ENCODE data around the gene ARF5. TPM values are rescaled to one million over a fixed set of nuclear protein-coding genes. Genes with fewer than 3 reads are reported as not detected.

The ARF5 gene
- polyA plus RNA-seq, 1 donor (not counting 4 experiments of a cell fraction or from before 2014, with no cell fraction given) = 274 TPM

GRCh38 chr7:127556404-127556803, 31.8 kb upstream of the ARF5 start:
- Histone ChIP-seq H3K9ac (ENCODE audit: control insufficient read depth, extremely low read depth, insufficient read depth, low read length) (no peak overlapping the region), H3K27ac (ENCODE audit: control insufficient read depth, insufficient read depth, low read length) (no peak overlapping the region), H3K4me3 (ENCODE audit: control insufficient read depth in 2 of 3, extremely low read depth in 1 of 3, insufficient read depth in 2 of 3, low read depth in 1 of 3, low read length in 3 of 3) (no peak overlapping the region), H3K4me2 (ENCODE audit: control insufficient read depth, extremely low read depth, insufficient read depth, low read depth, low read length) (no peak overlapping the region), H3K36me3 (ENCODE audit: control insufficient read depth in 2 of 2, extremely low read depth in 1 of 2, insufficient read depth in 2 of 2, low read length in 2 of 2) (no peaks in the 10 kb centered on the region), H3K4me1 (ENCODE audit: control insufficient read depth, extremely low read depth, insufficient read depth, low read length) (no peaks in the 10 kb centered on the region), H3K27me3 (ENCODE audit: control insufficient read depth, extremely low read depth, insufficient read depth, low read length) (no peaks in the 10 kb centered on the region), H2AFZ (ENCODE audit: control insufficient read depth, low read length) (no peak overlapping the region), H4K20me1 (ENCODE audit: control insufficient read depth, extremely low read depth, insufficient read depth, low read length) (no peaks in the 10 kb centered on the region), H3K9me1 (ENCODE audit: control insufficient read depth, extremely low read depth, insufficient read depth, low read length) (no peaks in the 10 kb centered on the region), H3K79me2 (ENCODE audit: control insufficient read depth, insufficient read depth, low read length) (no peaks in the 10 kb centered on the region), H3K9me3 (ENCODE audit: control insufficient read depth, low read depth, low read length) (no peaks in the 10 kb centered on the region)
- DNase-seq (ENCODE audit: low read depth, low spot score) (no peak), FAIRE-seq (no peak)
- TF ChIP-seq CTCF (optimal IDR thresholded peaks at IDR 0.05 in 1 of 3, IDR thresholded peaks at IDR 0.05 in 1 of 3, conservative IDR thresholded peaks at IDR 0.05 in 1 of 3; ENCODE audit: extremely low read depth in 1 of 3, insufficient read depth in 2 of 3, low read length in 3 of 3) (no peak), EZH2 (IDR thresholded peaks at IDR 0.05; ENCODE audit: low read length) (no peak)
- dilution Hi-C loops (cut with MboI; ENCODE audit: extremely low pct_ligation_motif_present, low sequenced_read_pairs) = no loop called here

- no peak overlapping the region for H3K4me2 ChIP-seq (ENCODE audit: control insufficient read depth, extremely low read depth, insufficient read depth, low read depth, low read length)
- no peaks in the 10 kb centered on the region for H3K36me3 ChIP-seq (ENCODE audit: control insufficient read depth in 2 of 2, extremely low read depth in 1 of 2, insufficient read depth in 2 of 2, low read length in 2 of 2)
- no peak overlapping the region for H3K4me3 ChIP-seq (ENCODE audit: control insufficient read depth in 2 of 3, extremely low read depth in 1 of 3, insufficient read depth in 2 of 3, low read depth in 1 of 3, low read length in 3 of 3)
- no peaks in the 10 kb centered on the region for H3K9me1 ChIP-seq (ENCODE audit: control insufficient read depth, extremely low read depth, insufficient read depth, low read length)
- DNase-seq (ENCODE audit: low read depth, low spot score) (no peak), FAIRE-seq (no peak)
- no peaks in the 10 kb centered on the region for H3K4me1 ChIP-seq (ENCODE audit: control insufficient read depth, extremely low read depth, insufficient read depth, low read length)
- H4K20me1 ChIP-seq (ENCODE audit: control insufficient read depth, extremely low read depth, insufficient read depth, low read length) = no peaks in the 10 kb centered on the region
- no peak overlapping the region for H3K9ac ChIP-seq (ENCODE audit: control insufficient read depth, extremely low read depth, insufficient read depth, low read length)
- no peaks in the 10 kb centered on the region for H3K79me2 ChIP-seq (ENCODE audit: control insufficient read depth, insufficient read depth, low read length)
- no peaks in the 10 kb centered on the region for H3K9me3 ChIP-seq (ENCODE audit: control insufficient read depth, low read depth, low read length)
- TF ChIP-seq EZH2 (IDR thresholded peaks at IDR 0.05; ENCODE audit: low read length) = no peak
- TF ChIP-seq CTCF (optimal IDR thresholded peaks at IDR 0.05 in 1 of 3, IDR thresholded peaks at IDR 0.05 in 1 of 3, conservative IDR thresholded peaks at IDR 0.05 in 1 of 3; ENCODE audit: extremely low read depth in 1 of 3, insufficient read depth in 2 of 3, low read length in 3 of 3) = no peak
- no peak overlapping the region for H2AFZ ChIP-seq (ENCODE audit: control insufficient read depth, low read length)
- no peak overlapping the region for H3K27ac ChIP-seq (ENCODE audit: control insufficient read depth, insufficient read depth, low read length)
- dilution Hi-C loops (cut with MboI; ENCODE audit: extremely low pct_ligation_motif_present, low sequenced_read_pairs) = no loop called here
- no peaks in the 10 kb centered on the region for H3K27me3 ChIP-seq (ENCODE audit: control insufficient read depth, extremely low read depth, insufficient read depth, low read length)
Measured at GRCh38 chr7:127557803-127558202, 30.4 kb upstream of the ARF5 start.

All from keratinocyte (primary cell).